ENCODE data around the gene SH3RF3.

SH3RF3 gene

DNA sequence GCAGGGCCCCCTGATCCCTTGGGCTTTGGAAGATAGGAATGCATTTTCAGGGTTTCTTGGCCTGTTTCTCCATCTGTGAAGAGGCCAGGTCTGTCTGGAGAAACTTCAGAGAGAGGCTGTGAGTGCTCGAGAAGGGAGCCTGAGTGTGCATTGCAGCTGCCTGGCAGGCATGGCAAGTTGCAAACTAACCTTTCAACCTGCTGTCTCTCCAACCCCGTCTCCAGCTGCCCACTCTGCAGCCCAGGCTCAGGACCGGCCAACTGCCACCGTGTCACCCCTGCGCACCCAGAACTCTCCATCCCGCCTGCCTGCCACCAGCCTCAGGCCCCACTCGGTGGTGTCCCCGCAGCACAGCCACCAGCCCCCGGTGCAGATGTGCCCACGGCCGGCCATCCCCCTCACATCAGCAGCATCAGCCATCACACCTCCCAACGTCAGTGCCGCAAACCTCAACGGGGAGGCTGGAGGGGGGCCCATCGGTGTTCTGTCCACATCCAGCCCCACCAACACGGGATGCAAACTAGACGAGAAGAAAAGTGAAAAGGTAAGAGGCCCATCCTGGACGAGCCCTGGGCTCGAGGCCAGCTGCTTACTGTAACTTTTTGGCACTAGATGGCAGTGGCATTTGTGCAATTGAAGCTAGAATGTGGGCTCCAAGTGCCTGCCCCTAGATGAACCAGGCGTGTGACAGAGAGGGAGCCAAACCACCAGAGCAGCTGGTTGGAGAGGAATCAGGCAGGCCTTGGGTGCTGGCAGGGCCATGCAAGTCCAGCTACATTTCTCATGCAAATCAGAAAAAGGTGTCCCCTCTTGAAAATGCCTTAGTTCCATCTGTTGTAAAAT is 320.2 kb downstream of the SH3RF3 start:
- TF ChIP-seq GATA3 (IDR thresholded peaks at IDR 0.05; ENCODE audit: low read depth, low read length) = no peak

DNA sequence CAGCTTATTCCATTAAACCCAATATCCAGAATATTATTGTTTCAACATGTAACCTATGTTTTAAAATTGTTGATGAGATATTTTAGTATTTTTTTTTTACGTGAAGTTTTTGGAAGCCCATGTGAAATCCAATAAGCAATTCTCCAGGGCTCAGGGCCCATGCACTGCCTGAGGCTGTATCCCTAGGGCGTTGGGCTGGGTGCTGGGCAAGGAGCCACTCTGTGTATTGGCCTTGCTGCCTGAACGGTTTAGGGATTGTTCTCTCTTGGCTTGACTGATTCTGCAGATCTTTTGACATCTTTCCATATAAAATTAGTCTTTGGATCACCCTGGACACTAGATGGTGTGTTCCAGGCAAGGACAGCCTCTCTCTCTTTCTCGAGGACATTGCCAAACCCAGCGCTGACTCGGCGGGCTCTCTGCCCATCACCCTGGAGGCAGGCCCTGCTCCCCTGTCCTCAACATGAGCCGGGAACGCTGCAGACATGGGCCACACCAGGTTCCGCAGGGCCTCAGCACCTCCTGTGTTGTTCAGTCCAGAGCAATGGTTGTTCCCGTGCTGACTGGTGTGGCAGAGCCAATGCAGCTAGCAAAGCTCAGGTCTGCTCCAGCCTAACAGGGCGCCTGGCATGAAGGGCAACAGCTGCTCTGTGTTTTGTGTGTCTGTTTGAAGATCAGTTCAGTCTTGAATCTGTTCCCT is 321.7 kb downstream of the SH3RF3 start:
- TF ChIP-seq GATA3 (IDR thresholded peaks at IDR 0.05; ENCODE audit: low read depth, low read length) (no peak), GATA2 (IDR thresholded peaks at IDR 0.05; ENCODE audit: low read depth, low read length) (no peak)

DNA sequence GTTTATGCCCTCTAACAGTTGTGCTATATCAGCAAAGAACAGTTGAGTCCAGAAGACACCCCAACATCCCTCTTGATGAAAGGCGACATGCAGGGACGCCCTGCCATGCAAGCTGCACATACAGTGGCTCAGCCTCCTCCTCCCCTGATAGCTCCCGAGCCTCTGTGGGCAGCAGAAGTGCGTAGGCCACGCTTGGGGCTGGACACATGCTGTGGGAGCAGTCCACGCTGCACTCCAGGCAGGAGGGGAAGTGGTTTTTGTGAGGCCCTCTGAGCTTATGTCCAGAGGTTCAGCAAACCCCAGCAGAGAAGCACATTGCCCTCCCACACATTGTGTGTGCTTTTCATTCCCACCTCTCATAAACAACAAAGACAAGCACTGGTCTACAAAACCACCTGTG is 322.7 kb downstream of the SH3RF3 start:
- TF ChIP-seq GATA2 (IDR thresholded peaks at IDR 0.05; ENCODE audit: low read depth, low read length) = no peak
- TF ChIP-seq GATA3 (IDR thresholded peaks at IDR 0.05; ENCODE audit: low read depth, low read length) = no peak

DNA sequence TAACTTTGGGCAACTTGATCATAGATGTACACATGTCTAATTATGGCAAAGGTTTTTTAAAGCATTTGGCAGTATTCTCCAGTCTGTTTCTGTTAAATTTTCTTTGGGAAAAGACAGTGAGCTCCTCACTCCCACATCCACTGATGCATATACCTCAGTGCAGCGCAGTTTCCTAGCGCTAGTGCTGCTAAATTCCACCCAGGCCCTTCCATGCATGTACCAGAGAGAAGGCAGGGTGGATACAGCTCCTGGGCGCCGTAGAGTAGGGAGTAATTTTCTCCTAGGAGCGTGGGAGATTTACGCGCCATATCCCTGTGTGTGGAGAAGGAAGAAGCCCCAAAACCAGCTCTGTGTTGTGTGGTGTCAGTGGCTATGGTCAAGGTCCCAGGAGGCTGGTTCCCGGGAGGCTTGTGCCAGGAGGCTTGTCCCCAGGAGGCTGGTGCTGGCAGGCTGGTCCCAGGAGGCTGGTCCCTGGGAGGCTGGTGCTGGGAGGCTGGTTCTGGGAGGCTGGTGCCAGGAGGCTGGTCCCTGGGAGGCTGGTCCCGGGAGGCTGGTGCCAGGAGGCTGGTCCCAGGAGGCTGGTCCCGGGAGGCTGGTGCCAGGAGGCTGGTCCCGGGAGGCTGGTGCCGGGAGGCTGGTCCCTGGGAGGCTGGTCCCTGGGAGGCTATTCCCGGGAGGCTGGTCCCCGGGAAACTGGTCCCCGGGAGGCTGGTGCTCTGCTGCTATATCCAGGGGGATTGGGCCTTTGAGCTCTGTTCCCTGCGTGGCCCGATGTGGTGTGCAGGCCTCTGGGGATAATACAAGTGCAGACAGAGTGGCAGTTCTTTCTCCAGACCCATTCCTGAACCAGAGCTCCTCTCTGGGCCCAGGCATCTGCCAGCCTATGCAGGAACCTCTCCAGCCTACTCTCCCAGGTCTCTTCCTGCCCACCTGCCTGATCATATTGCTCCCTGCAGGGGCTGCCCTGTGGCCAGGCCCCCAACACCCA is 323.6 kb downstream of the SH3RF3 start:
- TF ChIP-seq GATA2 (IDR thresholded peaks at IDR 0.05; ENCODE audit: low read depth, low read length) = no peak
- TF ChIP-seq GATA3 (IDR thresholded peaks at IDR 0.05; ENCODE audit: low read depth, low read length) = no peak

DNA sequence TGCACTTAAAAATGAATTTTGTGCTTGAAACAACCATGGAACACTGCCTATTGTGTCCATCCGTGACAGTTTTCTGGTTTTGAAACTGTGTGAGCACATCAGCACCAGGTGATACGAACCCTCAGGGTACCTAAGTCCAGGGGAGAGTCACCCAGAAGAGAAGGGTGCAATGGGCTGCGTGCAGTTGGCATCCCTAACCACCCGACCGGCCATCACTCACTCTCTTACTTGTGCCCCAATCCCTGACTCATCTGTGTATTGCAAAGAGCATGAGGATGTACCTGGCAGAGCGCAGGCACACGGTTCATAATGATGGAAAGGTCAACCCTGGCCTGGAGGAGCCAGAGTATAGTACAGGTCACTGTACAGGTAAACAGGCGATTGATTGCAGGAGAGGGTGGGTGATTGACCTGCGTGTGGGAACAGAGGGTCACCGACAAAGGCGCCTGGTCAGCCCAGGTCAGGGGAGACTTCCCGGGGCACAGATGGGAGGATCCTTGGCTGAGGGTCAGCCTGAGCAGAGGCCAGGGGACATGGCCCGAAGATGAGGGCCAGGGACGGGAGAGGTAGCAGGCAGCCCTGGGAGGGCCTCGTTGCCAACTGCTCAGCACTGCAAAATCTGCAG is 324.5 kb downstream of the SH3RF3 start:
- TF ChIP-seq GATA2 (IDR thresholded peaks at IDR 0.05; ENCODE audit: low read depth, low read length) (no peak), GATA3 (IDR thresholded peaks at IDR 0.05; ENCODE audit: low read depth, low read length) (no peak)

DNA sequence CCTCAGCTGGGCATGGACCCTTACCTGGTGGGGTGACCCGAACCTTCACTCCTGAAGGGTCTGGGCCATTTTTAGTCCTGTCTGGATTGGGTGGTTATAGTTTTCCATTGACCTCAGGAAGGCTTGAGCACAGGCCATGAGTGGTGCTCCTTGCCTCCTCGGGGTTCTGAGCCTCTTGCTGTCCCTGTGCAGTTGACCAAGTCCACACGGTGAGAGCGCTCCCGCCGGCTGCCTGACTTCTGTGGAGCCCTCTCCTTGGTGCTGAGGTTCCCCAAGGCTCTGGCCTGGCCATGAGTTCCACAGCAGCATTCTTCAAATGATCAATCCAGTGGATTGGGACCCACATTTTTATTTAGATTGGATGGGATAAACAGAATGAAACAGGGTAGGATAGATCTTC is 325.3 kb downstream of the SH3RF3 start:
- no peak for TF ChIP-seq GATA2 (IDR thresholded peaks at IDR 0.05; ENCODE audit: low read depth, low read length)
- TF ChIP-seq GATA3 (IDR thresholded peaks at IDR 0.05; ENCODE audit: low read depth, low read length) = no peak

DNA sequence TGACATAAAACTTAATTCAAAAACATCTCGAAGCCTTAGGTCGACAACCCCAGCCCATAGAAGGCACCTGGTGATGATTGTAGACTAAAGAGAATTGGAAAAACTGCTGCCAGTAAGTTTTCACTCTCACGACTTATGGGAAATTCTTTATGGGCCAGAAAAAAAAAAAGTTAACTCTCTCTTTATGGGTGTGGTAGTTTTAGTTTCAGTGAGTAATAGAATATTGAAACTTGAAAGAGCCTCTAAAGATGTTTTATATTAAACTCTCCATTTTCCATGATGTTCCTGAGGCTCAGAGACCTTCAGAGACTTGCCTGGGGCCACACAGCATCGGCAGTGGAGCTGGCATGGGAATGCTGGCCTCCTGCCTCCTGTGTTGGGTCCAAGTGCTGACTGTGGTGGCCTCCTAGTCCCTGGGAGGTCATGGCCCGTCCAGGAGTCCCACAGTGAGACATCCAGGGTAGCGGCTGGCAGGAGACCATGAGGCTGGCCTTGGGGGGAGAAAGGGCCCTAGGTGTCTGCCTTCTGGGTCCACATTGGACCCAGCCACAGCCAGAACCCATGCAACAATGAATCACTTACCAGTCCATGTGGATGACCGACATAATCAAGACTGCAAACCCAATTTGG is 325.9 kb downstream of the SH3RF3 start:
- TF ChIP-seq GATA3 (IDR thresholded peaks at IDR 0.05; ENCODE audit: low read depth, low read length) (no peak), GATA2 (IDR thresholded peaks at IDR 0.05; ENCODE audit: low read depth, low read length) (no peak)

DNA sequence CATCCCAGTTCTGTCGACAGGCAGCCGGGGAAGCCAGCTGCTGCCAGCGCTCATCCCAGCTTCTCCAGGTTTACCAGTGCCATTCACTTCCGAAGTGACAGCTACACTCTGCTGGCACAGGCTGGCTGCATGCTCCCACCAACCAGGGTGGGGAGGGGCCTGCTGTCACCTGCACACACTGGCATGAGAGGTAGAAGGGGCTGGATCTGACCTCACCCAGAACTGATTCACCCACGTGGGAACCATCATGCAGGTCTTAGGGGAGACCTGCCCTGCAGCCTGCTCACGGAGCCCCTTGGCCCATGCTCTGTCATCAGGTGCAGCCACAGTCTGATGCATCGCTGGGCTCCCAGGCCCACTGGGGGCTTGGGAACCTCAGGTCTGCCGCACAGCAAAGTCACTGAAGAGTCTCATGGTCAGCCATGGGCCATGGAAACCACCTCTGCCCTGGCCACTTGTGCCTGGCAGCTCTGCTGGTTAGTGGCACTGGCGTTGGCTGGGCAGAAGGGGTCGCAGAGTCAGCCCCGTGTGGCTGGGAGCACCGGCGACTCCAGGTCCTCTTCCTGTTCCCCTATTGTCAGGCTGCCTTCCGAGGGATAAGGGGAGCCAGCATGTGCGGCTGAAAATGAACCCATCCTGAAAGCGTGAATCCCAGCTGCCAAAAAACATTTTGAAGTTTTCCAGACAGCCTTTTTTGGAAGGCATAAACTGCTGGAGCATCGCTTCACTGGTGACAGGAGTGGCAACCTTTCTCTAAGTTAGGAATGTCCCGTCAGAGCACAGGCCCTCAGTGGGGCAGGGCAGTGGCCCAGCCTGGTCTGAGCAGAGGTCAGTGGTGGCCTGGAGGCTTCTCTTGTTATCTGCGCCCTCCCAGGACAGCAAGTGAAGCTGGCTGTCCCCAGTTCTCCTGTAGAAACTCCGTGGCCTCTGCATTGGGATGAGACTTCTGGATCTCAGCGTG is 327.0 kb downstream of the SH3RF3 start:
- TF ChIP-seq GATA2 (IDR thresholded peaks at IDR 0.05; ENCODE audit: low read depth, low read length) (no peak), GATA3 (IDR thresholded peaks at IDR 0.05; ENCODE audit: low read depth, low read length) (no peak)

DNA sequence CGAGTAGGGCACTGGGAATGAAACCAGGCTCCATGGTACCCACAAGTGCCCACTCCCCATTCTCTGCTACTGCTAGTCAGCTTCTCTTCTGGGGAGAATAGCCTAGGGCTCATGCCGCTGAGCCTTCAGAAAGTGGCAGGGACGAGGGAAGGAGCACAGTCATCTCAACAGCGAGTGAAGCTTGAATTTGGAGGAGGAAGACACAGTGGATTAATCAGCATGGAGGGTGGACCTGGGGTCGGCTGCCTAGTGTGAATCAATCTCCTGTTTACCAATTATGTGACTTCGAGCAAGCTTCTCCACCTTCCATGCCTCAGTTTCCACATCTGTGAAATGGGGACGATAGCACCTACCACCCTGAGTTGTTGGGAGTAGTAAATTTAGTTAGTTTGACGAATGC is 327.8 kb downstream of the SH3RF3 start:
- no peak for TF ChIP-seq GATA2 (IDR thresholded peaks at IDR 0.05; ENCODE audit: low read depth, low read length)
- no peak for TF ChIP-seq GATA3 (IDR thresholded peaks at IDR 0.05; ENCODE audit: low read depth, low read length)

DNA sequence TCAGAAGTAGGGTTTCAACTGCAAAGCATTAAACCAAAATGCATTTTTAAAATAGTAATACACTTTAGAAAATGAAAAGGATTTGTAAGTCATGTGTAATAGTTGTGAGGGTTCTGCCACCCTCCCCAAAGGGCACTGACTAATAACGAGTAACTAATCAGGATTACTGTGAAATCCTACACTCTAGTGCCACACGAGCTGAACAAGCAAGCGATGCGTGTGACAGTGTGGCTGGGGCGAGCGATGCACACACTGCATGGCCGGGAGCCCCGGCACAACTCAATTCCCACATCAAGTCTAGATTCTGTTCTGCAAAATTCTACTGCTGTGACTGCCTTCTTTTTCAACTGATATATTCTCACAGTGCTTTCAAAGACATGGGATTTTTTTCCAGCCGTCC is 328.4 kb downstream of the SH3RF3 start:
- TF ChIP-seq GATA3 (IDR thresholded peaks at IDR 0.05; ENCODE audit: low read depth, low read length) (no peak), GATA2 (IDR thresholded peaks at IDR 0.05; ENCODE audit: low read depth, low read length) (no peak)

DNA sequence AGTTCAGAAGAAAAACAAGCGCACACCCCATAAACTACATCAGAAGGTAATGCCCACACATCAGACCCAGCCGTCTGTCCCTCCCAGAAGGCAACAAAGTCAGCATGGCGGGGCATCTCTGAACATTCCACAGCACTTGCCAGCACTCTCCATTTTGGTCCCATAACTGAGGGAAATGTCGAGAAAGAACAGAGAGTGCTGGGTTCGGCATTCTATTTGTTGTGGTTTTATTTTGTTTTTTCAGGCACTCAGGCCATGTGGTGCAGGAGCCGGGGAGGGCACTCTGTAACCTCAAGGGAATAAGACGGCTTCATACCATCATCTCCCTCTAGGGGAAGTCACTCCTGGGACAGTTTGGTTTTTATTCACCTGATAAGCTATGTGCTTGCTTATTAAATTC is 328.8 kb downstream of the SH3RF3 start:
- TF ChIP-seq GATA2 (IDR thresholded peaks at IDR 0.05; ENCODE audit: low read depth, low read length) = no peak
- no peak for TF ChIP-seq GATA3 (IDR thresholded peaks at IDR 0.05; ENCODE audit: low read depth, low read length)

DNA sequence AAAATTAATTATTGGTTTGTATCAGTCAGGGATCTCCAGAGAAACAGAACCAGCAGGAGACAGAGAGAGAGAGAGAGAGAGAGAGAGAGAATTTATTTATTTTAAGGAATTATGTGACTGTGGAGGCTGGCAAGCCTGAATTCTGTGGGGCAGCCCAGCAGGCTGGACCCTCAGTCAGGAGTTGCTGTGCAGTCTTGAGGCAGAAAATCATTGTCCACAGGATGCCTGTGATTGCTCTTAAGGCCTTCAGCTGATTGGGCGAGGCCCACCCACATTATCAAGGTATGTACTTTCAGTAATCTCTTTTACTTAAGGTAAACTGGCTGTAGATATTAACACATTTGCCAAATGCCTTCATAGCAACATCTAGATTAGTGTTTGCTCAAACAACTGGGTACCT is 329.5 kb downstream of the SH3RF3 start:
- TF ChIP-seq GATA3 (IDR thresholded peaks at IDR 0.05; ENCODE audit: low read depth, low read length) (no peak), GATA2 (IDR thresholded peaks at IDR 0.05; ENCODE audit: low read depth, low read length) (no peak)
